HepG2 (cell line): ENCODE data around the gene LYPD8. TPM values are rescaled to one million over a fixed set of nuclear protein-coding genes. Genes with fewer than 3 reads are reported as not detected.
"Not testable (repeated sequence)": the region's sequence is repeated elsewhere in the genome, so short reads cannot be mapped to it uniquely, and the experiment has no call there.

Source experiments
- ATAC-seq: fragments of 200-7000 bp; cut with Tn5 transposase; 3 replicates; pipeline ENCODE4 v1.9.1; 2020; ENCODE audit warnings: mild to moderate bottlenecking, moderate library complexity
- BruUV-seq: library from RNA; stranded (reverse); fragments of 400-500 nt; replicated peaks from 2 replicates; lab custom pipeline; 2021; lab: Mats Ljungman, UMichigan
- CTCF ChIA-PET: fragments of 300-600 bp; formaldehyde crosslinking; extraction: SDS; loops from one replicate; lab custom pipeline; 2021; ENCODE audit warnings: low total read pairs, inconsistent platforms, low intra/inter-chr PET ratio; lab: Yijun Ruan, JAX
- POLR2A ChIA-PET: fragments of 350-600 bp; sonication (Branson Sonifier 250); formaldehyde crosslinking; loops from one replicate; lab custom pipeline; 2020; ENCODE audit warnings: antibody characterized with exemption, inconsistent platforms; lab: Yijun Ruan, JAX
- DNase-seq: peaks from one replicate; pipeline ENCODE4 v3.0.0-alpha.2; 2015; ENCODE audit warnings: low spot score
- FAIRE-seq: peaks from 3 replicates; lab custom pipeline; 2011; peaks lifted over from hg19 to GRCh38; lab: Jason Lieb, UNC
- H2AFZ ChIP-seq: one replicate; pipeline ENCODE4 v1.6.1; 2011; ENCODE audit warnings: low read length, inconsistent platforms
- H3K27ac ChIP-seq: fragments of 300-600 bp; 3 replicates; pipeline ENCODE4 v1.8.0; 2011; ENCODE audit warnings: mixed run types, mild to moderate bottlenecking, mixed read lengths, low read length, inconsistent platforms; ENCODE audit not compliant: insufficient read depth; ENCODE audit errors: extremely low read length
- H3K27me3 ChIP-seq, 2 experiments: fragments of 200-600 bp in 1 of 2; 2 replicates in 1 of 2; 3 replicates in 1 of 2; pipeline versions ENCODE4 v1.6.0 to v1.8.0; 2011; ENCODE audit warnings: low read length in 2 of 2, mild to moderate bottlenecking in 2 of 2, moderate library complexity in 2 of 2, inconsistent platforms in 1 of 2; ENCODE audit not compliant: insufficient read depth in 2 of 2, control insufficient read depth in 1 of 2
- H3K36me3 ChIP-seq, 2 experiments: fragments of 200-600 bp in 1 of 2; replicated peaks in 1 of 2; 2 replicates in 1 of 2; 3 replicates in 1 of 2; pipeline versions ENCODE4 v1.5.1 to v1.8.0; 2011; ENCODE audit warnings: low read length in 2 of 2, inconsistent platforms in 1 of 2; ENCODE audit not compliant: insufficient read depth in 2 of 2, control insufficient read depth in 1 of 2
- H3K4me1 ChIP-seq: 2 replicates; pipeline ENCODE4 v1.5.1; 2012; ENCODE audit warnings: low read length, inconsistent platforms; ENCODE audit not compliant: insufficient read depth
- H3K4me2 ChIP-seq: 2 replicates; pipeline ENCODE4 v1.6.0; 2011; ENCODE audit warnings: low read depth, low read length, inconsistent platforms
- H3K4me3 ChIP-seq, 3 experiments: fragments of 200-600 bp in 1 of 3; sonication (generic), shearing (Covaris generic) in 1 of 3; replicated peaks in 1 of 3; 2 replicates each; pipeline ENCODE4 v1.5.1; 2011 to 2016; ENCODE audit warnings: low read length in 3 of 3, inconsistent platforms in 2 of 3, low read depth in 2 of 3, mild to moderate bottlenecking in 2 of 3, control low read depth in 1 of 3, mixed read lengths in 1 of 3; ENCODE audit not compliant: insufficient read depth in 1 of 3
- H3K79me2 ChIP-seq: one replicate; pipeline ENCODE4 v1.6.1; 2011; ENCODE audit warnings: low read length, inconsistent platforms; ENCODE audit not compliant: insufficient read depth
- H3K9ac ChIP-seq: 2 replicates; pipeline ENCODE4 v1.6.0; 2011; ENCODE audit warnings: mild to moderate bottlenecking, low read depth, low read length, inconsistent platforms; ENCODE audit not compliant: insufficient read depth
- H3K9me3 ChIP-seq: 2 replicates; pipeline ENCODE4 v1.5.1; 2012; ENCODE audit warnings: mild to moderate bottlenecking, low read length
- H4K20me1 ChIP-seq: 2 replicates; pipeline ENCODE4 v1.6.0; 2011; ENCODE audit warnings: inconsistent platforms, mild to moderate bottlenecking, low read length, moderate library complexity; ENCODE audit not compliant: insufficient read depth
- ELF1 ChIP-seq: sonication (generic); formaldehyde crosslinking; IDR thresholded peaks from 2 replicates; pipeline ENCODE4 v1.4.0; 2020; ENCODE audit warnings: missing genetic modification reagents
- ZNF788 ChIP-seq: sonication (generic); formaldehyde crosslinking; IDR thresholded peaks from 2 replicates; pipeline ENCODE4 v1.5.0; 2020; ENCODE audit warnings: mild to moderate bottlenecking, missing genetic modification reagents, borderline replicate concordance
- WGBS: methylation state at CpG from one replicate; pipeline ENCODE4 v1.1.6; 2017; ENCODE audit warnings: low lambda C conversion rate; 5-methylcytosine and 5-hydroxymethylcytosine counted together
- in situ Hi-C: cut with HindIII; loops from 2 replicates; pipeline ENCODE4 v1.10.0; 2017; ENCODE audit warnings: low pct_unique_long_range_greater_than_20kb; ENCODE audit not compliant: extremely low pct_ligation_motif_present
- intact Hi-C: fragments of 100-400 bp; cut with micrococcal nuclease; formaldehyde crosslinking; loops from one replicate; pipeline ENCODE4 v1.10.0; 2022; ENCODE audit not compliant: unreplicated experiment
- polyA plus RNA-seq, 8 experiments: library from polyadenylated mRNA; depleted of rRNA in 3 of 8; stranded (reverse) in 7 of 8; unstranded in 1 of 8; fragments of >200 nt; fragmentation: Illumina TruSeq in 4 of 8; extraction: Trizol in 4 of 8; gene quantifications; 2 replicates each; pipeline versions ENCODE4 v1.2.1 to v1.2.3, GENCODE V29; 2011 to 2016; ENCODE audit warnings: low read depth in 4 of 8, missing spikeins in 1 of 8, mixed read lengths in 1 of 8; ENCODE audit not compliant: insufficient read depth in 1 of 8
- total RNA-seq, 5 experiments: library from RNA; depleted of rRNA; stranded (reverse); fragments of >200 nt; fragmentation: Illumina TruSeq; extraction: Trizol; gene quantifications; 2 replicates each; pipeline ENCODE4 v1.2.3, GENCODE V29; 2016; ENCODE audit warnings: low read depth in 1 of 5
- TF ChIP-seq, protein P1 (sequence below): sonication (generic); formaldehyde crosslinking; IDR thresholded peaks from 2 replicates; pipeline ENCODE4 v1.5.0; 2020; ENCODE audit warnings: missing genetic modification reagents, mild to moderate bottlenecking, borderline replicate concordance

Gene LYPD8
- total and polyA plus RNA-seq, 2 of the 13 experiments (the other 11 are each of a cell fraction or from before 2014, with no cell fraction given): not detected

DNA sequence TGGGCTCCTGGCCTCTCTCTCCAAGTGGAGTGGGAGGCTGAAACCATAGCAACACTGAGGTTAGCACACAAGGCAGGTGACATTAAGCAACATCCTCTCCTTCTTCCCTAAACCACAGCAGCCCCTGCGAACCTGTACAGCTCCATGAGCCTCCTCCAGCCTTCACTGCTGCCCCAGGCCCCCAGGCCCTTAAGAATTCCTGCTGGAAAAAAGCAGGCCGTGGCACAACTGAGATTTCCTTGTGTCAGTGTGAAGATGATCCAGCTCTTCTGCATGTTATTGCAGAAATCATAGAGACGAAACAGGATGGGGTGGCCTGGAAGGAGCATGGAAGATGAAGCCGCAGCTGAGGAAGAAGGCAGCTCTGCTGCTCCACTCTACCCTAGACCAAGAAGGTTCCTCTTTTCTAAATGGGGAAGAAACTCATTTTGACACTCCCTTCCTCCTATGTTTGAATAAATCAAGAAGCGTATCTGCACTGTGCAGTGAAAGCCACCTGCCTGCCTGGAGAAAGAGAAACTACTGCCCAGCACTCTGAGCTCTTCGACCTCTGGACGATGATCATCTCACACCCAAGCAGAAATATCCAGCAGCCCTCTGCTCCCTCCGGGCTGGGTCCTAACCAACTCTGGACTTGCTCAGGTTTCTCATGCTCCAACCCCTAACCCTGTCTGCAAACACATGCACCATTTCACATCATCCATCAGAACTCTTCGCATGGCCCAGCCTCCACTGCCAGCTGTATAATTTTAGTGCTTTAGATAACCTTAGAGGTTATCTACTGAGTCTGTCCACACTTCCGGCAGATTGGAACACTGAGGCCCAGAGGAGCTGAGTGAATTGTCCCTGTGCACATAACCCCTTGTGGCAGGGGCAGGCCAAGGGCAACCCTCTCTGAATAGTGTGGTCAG is 49.5 kb upstream of the LYPD8 start:
- Histone ChIP-seq H3K4me3 (peak overlapping the region in 2 of 3 experiments; percentile 3 to 13; a peak in 2 of 6 replicates), H3K4me2 (peak overlapping the region; percentile 36; the same call in 1 of the 2 replicates), H3K36me3 (no peaks in the 10 kb centered on the region), H3K9ac (no peak overlapping the region), H3K27me3 (no peaks in the 10 kb centered on the region; a peak in 1 of 5 replicates), H2AFZ (no peak overlapping the region), H3K27ac (no peak overlapping the region), H3K4me1 (peaks cover 28% of the 10 kb centered on the region), H3K79me2 (no peaks in the 10 kb centered on the region), H4K20me1 (no peaks in the 10 kb centered on the region), H3K9me3 (no peaks in the 10 kb centered on the region)
- no TSS peak for BruUV-seq
- DNase-seq (no peak), FAIRE-seq (no peak), ATAC-seq (peak; percentile 54)
- ChIA-PET POLR2A (interaction anchor here (1.0 to 1.6 kb wide), 2 partner anchors 17 to 47 kb away, joined by 3 to 7 read pairs; no protein-coding TSS in a partner anchor), CTCF (interaction anchor here (3.6 to 4.1 kb wide), 2 partner anchors 108 to 182 kb away, joined by 33 to 40 read pairs; no protein-coding TSS in a partner anchor)
- intact Hi-C loops: loop anchor here (5.0 kb wide), 1 partner anchor 53 kb away; no protein-coding TSS in a partner anchor
- WGBS: 9% methylated on average over 9 of the region's 10 CpGs
- in situ Hi-C loops: no loop called here
- TF ChIP-seq, protein P1, sequence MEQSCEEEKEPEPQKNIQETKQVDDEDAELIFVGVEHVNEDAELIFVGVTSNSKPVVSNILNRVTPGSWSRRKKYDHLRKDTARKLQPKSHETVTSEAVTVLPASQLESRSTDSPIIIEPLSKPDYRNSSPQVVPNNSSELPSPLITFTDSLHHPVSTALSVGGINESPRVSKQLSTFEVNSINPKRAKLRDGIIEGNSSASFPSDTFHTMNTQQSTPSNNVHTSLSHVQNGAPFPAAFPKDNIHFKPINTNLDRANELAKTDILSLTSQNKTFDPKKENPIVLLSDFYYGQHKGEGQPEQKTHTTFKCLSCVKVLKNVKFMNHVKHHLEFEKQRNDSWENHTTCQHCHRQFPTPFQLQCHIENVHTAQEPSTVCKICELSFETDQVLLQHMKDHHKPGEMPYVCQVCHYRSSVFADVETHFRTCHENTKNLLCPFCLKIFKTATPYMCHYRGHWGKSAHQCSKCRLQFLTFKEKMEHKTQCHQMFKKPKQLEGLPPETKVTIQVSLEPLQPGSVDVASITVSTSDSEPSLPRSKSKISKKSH (CRISPR knock-in tag): no peak
- 0 out of 2 replicates have a peak, but pooled peaks have one; percentile 20 for TF ChIP-seq ZNF788 (CRISPR knock-in tag)
- TF ChIP-seq ELF1: no peak

DNA sequence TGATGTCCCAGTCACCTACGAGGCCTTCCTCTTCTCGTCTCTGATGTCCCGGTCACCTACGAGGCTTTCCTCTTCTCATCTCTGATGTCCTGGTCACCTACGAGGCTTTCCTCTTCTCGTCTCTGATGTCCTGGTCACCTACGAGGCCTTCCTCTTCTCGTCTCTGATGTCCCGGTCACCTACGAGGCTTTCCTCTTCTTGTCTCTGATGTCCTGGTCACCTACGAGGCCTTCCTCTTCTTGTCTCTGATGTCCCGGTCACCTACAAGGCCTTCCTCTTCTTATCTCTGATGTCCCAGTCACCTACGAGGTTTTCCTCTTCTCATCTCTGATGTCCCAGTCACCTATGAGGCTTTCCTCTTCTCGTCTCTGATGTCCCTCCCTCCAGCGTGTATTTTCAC is 47.9 kb upstream of the LYPD8 start:
- ATAC-seq, H2AFZ ChIP-seq, DNase-seq, BruUV-seq, H3K4me3 ChIP-seq, H3K27ac ChIP-seq, H3K36me3 ChIP-seq, FAIRE-seq, H3K9me3 ChIP-seq, H3K4me2 ChIP-seq, H4K20me1 ChIP-seq, intact Hi-C loops, in situ Hi-C loops, H3K79me2 ChIP-seq, CTCF ChIA-PET, H3K27me3 ChIP-seq, H3K9ac ChIP-seq, POLR2A ChIA-PET: not testable (repeated sequence)
- WGBS: 57% methylated on average over 15 of the region's 15 CpGs
- H3K4me1 ChIP-seq: peaks cover 28% of the 10 kb centered on the region
